CD4-positive, alpha-beta T cell treated with Interleukin-6 for 4 hours (primary cell): ENCODE results near the gene TCAP.

Experiments
- DNase-seq: peaks from one replicate; pipeline ENCODE4 v3.0.0-alpha.2; 2020; ENCODE audit warnings: mixed read lengths

TCAP gene, protein sequence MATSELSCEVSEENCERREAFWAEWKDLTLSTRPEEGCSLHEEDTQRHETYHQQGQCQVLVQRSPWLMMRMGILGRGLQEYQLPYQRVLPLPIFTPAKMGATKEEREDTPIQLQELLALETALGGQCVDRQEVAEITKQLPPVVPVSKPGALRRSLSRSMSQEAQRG

GRCh38 chr17:39664581-39665561, at the start of gene TCAP:
TSS of gene TCAP (plus strand) at chr17:39665349. CDS start at chr17:39665360, 11 bp downstream.
- DNase-seq, result no peak

GRCh38 chr17:39615434-39615833, 49.7 kb upstream of the TCAP start:
- DNase-seq, result no peak

DNA sequence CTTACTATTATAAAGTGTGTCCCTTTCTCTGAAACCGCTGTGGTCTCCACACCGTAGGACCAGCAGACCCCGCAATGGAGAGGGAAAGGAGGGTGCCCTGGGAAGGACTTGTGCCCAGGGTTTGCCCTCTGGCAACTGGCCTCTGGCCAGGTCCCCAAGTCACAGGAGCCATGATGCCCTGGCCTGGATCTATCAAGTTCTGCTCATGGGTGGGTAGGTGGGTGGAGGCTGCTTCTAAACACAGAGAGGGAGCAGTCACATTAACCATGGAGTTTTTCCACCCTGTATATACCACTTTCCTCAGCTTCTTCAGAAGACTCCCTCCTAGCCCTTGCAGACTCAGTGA, 48.1 kb upstream of the TCAP start:
- DNase-seq, result no peak

DNA sequence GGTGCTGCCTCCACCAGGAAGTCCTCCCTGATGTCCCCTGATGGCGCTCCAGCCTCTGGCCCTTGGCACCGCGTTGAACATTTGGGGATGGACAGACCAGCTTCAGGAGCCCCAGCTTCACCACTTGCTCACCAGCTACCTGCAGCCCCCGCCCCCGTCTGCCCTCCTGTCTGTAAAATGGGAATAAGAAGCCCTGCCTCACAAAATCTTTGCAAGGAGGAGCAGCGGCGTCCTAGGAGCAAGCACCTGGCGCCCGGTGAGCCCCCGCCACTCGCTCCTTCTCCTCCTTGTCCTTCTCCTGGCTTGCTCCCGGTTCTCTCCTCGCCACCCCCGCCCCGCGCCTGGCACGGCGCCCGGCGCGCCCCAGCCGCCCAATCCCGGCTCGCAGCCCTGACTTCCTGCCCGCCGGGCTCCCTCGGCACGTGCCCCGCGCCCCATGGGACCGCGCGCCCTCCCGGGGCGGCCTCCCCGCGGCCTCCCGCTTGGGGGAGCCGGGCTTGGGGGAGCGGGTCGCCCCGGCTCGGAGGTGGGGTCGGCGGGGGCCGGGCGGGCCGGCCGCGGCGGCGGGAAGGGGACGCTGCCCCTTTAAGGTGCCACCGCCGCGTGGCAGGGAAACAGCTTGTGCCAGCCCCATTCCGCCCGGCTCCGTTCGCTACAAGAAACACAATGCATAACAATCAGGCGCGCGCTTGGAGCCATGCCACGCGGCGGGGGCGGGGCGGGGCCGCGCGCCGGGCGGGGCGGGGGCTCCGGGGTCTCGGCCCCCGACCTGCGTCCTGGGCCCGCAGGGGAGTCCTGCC, 47.5 kb upstream of the TCAP start:
- DNase-seq, result peak; percentile 70

DNA sequence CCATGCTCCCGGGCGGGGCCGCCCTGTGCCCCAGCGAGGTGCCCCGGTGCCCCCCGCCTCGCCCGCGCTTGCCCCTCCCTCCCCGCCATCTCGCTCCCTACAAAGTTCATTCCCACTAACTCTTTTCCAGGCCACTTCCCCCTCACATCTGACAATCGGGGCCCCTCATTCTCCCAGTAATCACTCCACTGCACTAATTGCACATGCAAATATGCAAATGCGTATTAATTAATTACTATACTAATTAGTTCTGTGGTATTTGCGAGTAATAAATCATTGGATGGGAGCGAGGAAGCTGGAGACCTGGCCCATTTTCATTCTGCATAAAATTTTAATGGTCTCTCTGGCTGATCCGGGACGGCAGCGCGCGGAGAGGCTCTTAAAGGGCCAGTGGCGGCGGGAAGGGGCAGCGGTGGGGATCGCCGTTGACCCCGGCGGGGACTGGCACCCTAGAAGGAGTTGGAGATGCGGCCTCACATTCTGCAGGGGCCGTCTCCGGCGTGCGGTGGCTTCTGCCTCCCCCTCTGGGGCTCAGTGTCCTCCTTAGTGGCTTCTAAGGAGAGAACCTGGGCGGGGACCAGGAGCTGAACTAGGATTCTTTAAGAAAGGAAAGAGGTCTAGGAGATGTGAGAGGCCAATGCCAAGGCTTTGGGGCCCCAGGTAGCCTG, 46.8 kb upstream of the TCAP start:
- DNase-seq, result no peak

GRCh38 chr17:39618956-39619785, 46.0 kb upstream of the TCAP start:
- no peak for DNase-seq

- no peak for DNase-seq
These were observed 45.4 kb upstream of the TCAP start for GRCh38 chr17:39619786-39620101.

DNA sequence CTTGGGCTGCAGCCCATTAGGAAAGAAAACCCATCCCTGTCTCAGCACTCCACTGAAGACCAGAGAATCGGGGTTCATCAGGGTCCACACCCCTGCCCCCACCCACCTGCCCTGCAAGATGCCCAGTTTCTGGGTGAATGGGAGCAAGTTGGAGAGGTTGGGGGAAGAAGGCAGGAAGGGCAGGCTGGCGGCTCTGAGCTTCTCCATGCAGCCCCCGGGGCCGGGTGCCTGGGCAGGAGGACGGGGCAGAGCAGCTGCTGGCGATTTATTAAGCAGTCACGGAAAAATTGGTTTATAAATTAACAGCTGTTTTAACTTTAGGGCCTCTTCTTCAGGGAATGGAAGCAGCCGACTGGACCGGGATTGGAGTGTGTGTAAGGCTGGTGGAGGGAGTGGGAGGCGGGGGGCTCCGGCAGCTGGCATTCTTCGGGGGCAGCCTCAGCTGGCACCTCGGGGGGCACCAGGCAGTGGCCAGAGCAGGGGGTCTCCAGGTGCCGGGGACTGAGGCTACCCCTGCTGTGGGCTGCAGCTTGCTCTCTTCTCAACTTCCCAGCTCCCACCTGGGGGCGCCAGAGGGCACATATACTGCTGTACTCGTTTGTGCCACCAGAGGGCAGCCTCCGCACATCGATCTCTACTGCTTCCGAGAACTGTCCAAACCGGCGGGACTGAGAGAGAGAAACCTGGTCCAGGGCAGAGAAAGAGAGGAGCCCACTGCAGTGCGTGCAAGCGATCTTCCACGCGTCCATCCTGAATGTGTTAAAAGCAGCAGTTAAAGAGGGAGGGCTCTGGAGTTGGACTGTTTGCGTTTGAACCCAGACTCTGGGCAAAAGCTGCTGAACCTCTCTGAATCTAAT, 43.4 kb upstream of the TCAP start:
- peak; percentile 86 for DNase-seq

DNA sequence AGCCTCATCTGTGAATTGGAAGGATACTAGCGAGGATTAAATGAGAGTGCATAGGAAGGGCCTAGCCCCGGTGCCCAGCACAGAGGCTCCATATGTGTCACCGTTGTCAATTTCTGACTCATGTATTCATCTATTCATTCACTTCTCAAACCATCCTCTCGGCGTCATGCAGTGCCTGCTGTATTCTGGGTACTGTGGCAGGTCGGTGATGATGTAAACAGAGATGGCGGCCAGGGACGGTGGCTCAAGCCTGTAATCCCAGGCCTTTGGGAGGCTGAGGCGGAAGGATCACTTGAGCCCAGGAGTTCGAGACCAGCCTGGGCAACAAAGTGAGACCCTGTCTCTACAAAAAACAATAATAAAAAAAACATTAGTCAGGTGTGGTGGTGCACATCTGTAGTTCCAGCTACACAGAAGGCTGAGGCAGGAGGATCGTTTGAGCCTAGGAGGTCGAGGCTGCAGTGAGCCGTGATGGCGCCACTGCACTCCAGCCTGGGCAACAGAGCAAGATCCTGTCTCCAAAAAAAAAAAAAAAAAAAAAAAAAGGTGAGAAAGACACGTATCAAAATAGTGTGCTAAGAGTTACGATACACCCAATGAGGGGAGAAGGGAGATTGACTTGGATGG, 42.7 kb upstream of the TCAP start:
- DNase-seq, result peak; percentile 38

- DNase-seq, result peak; percentile 87
These were observed 41.7 kb upstream of the TCAP start for GRCh38 chr17:39623356-39623950.

GRCh38 chr17:39624313-39624712, 40.8 kb upstream of the TCAP start:
- no peak for DNase-seq

- DNase-seq, result no peak
These were observed 39.9 kb upstream of the TCAP start for GRCh38 chr17:39625198-39625785.

DNA sequence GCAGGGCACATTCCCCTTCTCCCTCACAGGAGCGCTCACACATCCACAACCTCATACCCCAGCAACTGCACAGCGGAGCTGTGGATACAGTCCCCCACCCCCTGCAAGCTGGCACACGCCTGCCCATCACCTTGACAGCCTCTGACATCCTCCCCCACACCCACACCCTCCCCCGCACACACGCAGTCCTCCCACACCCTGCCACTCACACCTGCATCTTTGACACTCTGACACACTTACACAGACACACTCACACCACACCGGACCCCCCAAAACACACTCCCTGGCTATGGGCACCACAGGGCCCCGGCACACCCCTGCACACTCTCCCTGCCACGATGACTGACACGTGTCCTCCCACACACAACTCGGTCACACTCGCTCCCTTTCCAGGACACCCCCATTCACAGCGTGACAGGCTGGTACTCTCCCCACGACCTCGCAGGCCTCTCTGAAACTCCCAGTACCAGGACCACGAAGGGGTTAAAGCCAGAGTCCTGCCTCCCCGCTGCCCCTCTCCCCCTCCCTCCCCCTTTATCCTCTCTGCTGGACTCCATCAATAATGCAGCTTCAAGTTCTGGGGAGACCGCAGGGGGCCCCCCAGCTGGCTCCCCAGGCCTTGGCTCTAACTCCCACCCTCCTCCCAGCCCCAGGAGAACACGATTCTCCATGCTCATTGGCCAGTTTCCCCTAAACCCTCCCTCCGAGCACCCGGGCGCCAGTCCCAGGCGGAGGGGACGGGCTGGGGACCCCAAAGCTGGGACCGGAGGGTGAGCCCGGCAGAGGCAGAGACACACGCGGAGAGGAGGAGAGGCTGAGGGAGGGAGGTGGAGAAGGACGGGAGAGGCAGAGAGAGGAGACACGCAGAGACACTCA, 38.7 kb upstream of the TCAP start, which contains the start of gene PPP1R1B:
TSS of gene PPP1R1B (plus strand) at position 782 of the 876 bp plus-strand sequence. CDS start 441 bp downstream, outside the sequence.
- no peak for DNase-seq

DNA sequence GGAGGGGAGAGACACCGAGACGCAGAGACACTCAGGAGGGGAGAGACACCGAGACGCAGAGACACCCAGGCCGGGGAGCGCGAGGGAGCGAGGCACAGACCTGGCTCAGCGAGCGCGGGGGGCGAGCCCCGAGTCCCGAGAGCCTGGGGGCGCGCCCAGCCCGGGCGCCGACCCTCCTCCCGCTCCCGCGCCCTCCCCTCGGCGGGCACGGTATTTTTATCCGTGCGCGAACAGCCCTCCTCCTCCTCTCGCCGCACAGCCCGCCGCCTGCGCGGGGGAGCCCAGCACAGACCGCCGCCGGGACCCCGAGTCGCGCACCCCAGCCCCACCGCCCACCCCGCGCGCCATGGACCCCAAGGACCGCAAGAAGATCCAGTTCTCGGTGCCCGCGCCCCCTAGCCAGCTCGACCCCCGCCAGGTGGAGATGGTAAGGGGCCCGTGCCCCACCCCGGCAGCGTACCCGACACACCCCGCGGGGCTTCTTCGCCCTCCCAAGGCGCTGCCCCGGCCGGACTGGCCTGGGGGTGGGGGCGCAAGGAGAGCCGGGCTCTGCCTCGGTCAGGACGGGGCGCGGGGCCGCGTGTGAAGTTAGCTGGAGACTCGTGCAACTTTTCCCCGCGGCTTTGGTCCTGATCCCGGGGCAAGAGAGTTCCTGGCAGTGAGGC, 38.0 kb upstream of the TCAP start:
- DNase-seq, result no peak

GRCh38 chr17:39627712-39628516, 37.2 kb upstream of the TCAP start:
- no peak for DNase-seq

DNA sequence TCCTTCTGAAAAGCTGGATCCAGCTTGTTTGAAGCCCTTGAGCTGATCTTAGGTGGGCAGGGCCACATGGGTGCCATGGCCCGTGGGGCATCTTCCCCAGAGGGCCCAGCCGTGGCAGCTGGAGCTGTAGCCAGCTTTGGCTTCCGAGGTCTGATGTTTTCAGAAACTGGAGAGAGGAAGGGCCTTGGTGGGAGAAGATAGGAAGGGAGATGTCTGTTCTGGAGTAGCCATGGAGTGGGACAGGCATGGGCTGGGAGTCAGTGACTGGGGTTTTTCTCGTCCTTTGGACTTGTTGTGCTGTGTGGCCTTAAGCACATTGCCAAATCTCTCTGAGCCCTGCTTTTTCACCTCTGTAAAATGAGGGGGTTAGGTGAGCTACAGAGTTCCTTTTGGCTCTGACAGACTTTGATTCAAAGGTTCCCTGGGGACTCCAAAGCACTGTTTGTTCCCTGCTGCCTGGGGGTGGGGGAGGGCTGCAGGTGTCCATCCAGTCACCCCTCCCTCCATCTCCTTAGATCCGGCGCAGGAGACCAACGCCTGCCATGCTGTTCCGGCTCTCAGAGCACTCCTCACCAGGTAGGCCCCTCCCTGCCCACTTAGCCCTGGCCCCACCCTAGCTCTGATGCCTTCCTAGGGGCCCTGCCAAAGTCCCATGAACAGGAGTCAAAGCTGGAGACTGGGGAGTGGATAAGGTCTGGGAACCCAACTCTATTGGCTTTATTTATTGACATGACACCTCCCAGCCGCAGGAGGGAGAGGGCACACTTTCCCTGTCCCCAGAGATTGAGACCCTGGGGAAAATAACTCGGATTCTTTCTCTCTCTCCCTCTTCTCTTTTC, 36.3 kb upstream of the TCAP start:
- no peak for DNase-seq
